Measurements from ENCODE around the gene PYROXD2. TPM values are rescaled to one million over a fixed set of nuclear protein-coding genes. Genes with fewer than 3 reads are reported as not detected.

The PYROXD2 gene
- polyA plus RNA-seq, 1 of the 3 experiments (the other 2 are of a cell fraction) = 26.7 TPM

- ChIA-PET CTCF (interaction anchor here (0.8 kb wide), 1 partner anchor 131 kb away, joined by 3 read pairs; no protein-coding TSS in a partner anchor), POLR2A (no interaction called here)
- H3K9me2 ChIP-seq = no peaks in the 10 kb centered on the region
- no peak for DNase-seq
- no peak overlapping the region for H2AFZ ChIP-seq (ENCODE audit: low read depth)
- no peaks in the 10 kb centered on the region for H3K9me3 ChIP-seq
- no peaks in the 10 kb centered on the region for H3K36me3 ChIP-seq (replicated peaks in 1 of 2; ENCODE audit: control insufficient read depth in 1 of 2, insufficient read depth in 2 of 2, low read length in 1 of 2)
- WGBS (ENCODE audit: low lambda C conversion rate) = 40% methylated on average over 8 of the region's 8 CpGs
- H3K4me2 ChIP-seq = peak overlapping the region; percentile 31
- H3K27ac ChIP-seq (ENCODE audit: low read depth in 2 of 2, low read length in 1 of 2) = 0 out of 4 replicates have a peak overlapping the region, but pooled peaks of 1 of the 2 experiments have one; percentile 25
- no peaks in the 10 kb centered on the region for H3K79me2 ChIP-seq (ENCODE audit: insufficient read depth)
- H3K27me3 ChIP-seq (ENCODE audit: insufficient read depth) = no peaks in the 10 kb centered on the region
- TF ChIP-seq FOSL2 (IDR thresholded peaks at IDR 0.05; ENCODE audit: borderline replicate concordance, low read depth) = peak; percentile 10; the same call in 1 of the 2 replicates
- TF ChIP-seq ELF1 (IDR thresholded peaks at IDR 0.05) = no peak
- no peaks in the 10 kb centered on the region for H4K20me1 ChIP-seq (ENCODE audit: insufficient read depth)
- H3F3A ChIP-seq (replicated peaks; ENCODE audit: insufficient read depth) = no peaks in the 10 kb centered on the region
- H3K4me1 ChIP-seq (ENCODE audit: control insufficient read depth in 1 of 2, insufficient read depth in 2 of 2, low read depth in 1 of 2, low read length in 1 of 2) = peaks cover 8 to 23% of the 10 kb centered on the region in 2 experiments; a peak in 3 of 4 replicates
- H3K9ac ChIP-seq = no peak overlapping the region
- H3K4me3 ChIP-seq (ENCODE audit: low read depth in 2 of 2, low read length in 1 of 2) = no peak overlapping the region
Observed at GRCh38 chr10:98374217-98374985, 40.6 kb downstream of the PYROXD2 start.

GRCh38 chr10:98373260-98374040 lies 41.5 kb downstream of the PYROXD2 start:
- Histone ChIP-seq H3K4me1 (ENCODE audit: control insufficient read depth in 1 of 2, insufficient read depth in 2 of 2, low read depth in 1 of 2, low read length in 1 of 2) (peaks cover 8 to 23% of the 10 kb centered on the region in 2 experiments; a peak in 3 of 4 replicates), H3K9me3 (no peaks in the 10 kb centered on the region), H3K4me2 (peak overlapping the region; percentile 31), H3K9me2 (no peaks in the 10 kb centered on the region), H3K27me3 (ENCODE audit: insufficient read depth) (no peaks in the 10 kb centered on the region), H3F3A (replicated peaks; ENCODE audit: insufficient read depth) (no peaks in the 10 kb centered on the region), H4K20me1 (ENCODE audit: insufficient read depth) (no peaks in the 10 kb centered on the region), H3K36me3 (replicated peaks in 1 of 2; ENCODE audit: control insufficient read depth in 1 of 2, insufficient read depth in 2 of 2, low read length in 1 of 2) (no peaks in the 10 kb centered on the region), H3K9ac (no peak overlapping the region), H3K79me2 (ENCODE audit: insufficient read depth) (no peaks in the 10 kb centered on the region), H3K4me3 (ENCODE audit: low read depth in 2 of 2, low read length in 1 of 2) (no peak overlapping the region), H3K27ac (ENCODE audit: low read depth in 2 of 2, low read length in 1 of 2) (no peak overlapping the region; a peak in 1 of 4 replicates), H2AFZ (ENCODE audit: low read depth) (no peak overlapping the region)
- no peak for DNase-seq
- 80% methylated on average over 12 of the region's 12 CpGs for WGBS (ENCODE audit: low lambda C conversion rate)
- ChIA-PET CTCF (interaction anchor here (0.8 kb wide), 1 partner anchor 130 kb away, joined by 3 read pairs; no protein-coding TSS in a partner anchor), POLR2A (no interaction called here)
- no peak for TF ChIP-seq IRF3 (IDR thresholded peaks at IDR 0.05; ENCODE audit: low read depth, low read length)
- TF ChIP-seq POLR2AphosphoS5 (IDR thresholded peaks at IDR 0.05; ENCODE audit: low read depth, low read length) = no peak
